ENCODE measurements around the gene ZNF101.

DNA sequence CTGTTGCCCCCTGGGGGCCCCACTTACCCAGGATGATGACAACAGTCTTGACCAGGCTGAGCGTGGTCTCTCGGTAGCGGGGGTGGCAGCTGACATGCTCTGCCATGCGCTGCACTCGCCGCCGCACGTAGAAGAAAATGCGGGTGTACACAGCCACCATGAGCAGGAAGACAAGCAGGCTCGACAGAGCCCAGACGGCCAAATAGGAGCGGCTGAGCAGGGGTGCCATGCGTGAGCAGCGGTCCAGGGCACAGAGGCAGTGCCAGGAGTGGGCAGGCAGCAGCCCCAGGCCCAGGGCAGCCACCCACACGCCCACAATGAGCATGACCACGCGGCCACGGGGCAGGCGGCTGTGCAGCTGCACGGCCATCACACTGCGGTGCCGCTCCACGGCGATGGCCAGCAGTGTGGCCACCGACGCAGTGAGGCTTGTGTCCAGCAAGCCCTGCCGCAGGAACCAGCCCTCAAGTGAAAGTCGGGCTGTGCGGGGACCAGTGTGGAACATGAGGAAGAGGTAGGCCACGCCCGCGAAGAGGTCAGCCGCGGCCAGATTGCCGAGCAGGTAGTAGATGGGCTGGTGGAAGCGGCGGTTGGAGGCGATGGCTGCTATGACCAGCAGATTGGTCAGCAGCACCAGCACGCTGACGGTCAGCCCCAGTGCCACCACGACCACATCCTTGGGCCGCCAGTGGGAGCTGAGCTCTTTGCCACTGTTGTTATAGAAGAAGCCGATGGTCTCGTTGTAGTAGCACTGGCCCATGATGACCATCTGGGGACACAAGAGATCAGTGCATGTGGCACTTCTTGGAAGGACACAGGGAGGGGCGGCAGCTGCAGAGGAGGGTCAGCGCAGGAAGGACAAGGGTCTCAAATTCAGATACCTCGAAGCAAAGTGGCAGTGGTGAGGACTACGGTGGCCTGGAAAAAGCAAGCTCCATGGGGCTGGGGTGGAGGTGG is 41.8 kb upstream of the ZNF101 start:
- no peak for TF ChIP-seq CTCF (IDR thresholded peaks at IDR 0.05)
- no peak for TF ChIP-seq EP300 (IDR thresholded peaks at IDR 0.05)
